HFFc6 (cell line): Measurements from ENCODE around the gene PLXNA3. TPM values are rescaled to one million over a fixed set of nuclear protein-coding genes. Genes with fewer than 3 reads are reported as not detected.
A peak's percentile ranks its signal among the peaks of the same experiment; 100 is the strongest.

Source experiments
- DNase-seq: peaks from one replicate; pipeline ENCODE4 v3.0.0-alpha.2; 2018
- H3K27ac Mint-ChIP-seq: 2 replicates; pipeline ENCODE4 v1.8.0; 2020; ENCODE audit warnings: mild to moderate bottlenecking, mixed read lengths
- H3K27me3 Mint-ChIP-seq: 2 replicates; pipeline ENCODE4 v1.8.0; 2021; ENCODE audit warnings: mild to moderate bottlenecking, moderate library complexity, mixed read lengths; ENCODE audit not compliant: insufficient read depth
- H3K36me3 Mint-ChIP-seq: 2 replicates; pipeline ENCODE4 v1.8.0; 2021; ENCODE audit warnings: low read depth, mixed read lengths
- H3K4me1 Mint-ChIP-seq: 2 replicates; pipeline ENCODE4 v1.8.0; 2020; ENCODE audit warnings: low read depth, mixed read lengths
- H3K4me3 Mint-ChIP-seq: 2 replicates; pipeline ENCODE4 v1.8.0; 2020; ENCODE audit warnings: mild to moderate bottlenecking, moderate library complexity, mixed read lengths
- H3K9me3 Mint-ChIP-seq: 2 replicates; pipeline ENCODE4 v1.8.0; 2020; ENCODE audit warnings: mild to moderate bottlenecking, mixed read lengths
- total RNA-seq, 6 experiments: library from RNA; stranded (reverse); fragmentation: NEBNext Ultra II Directional; extraction: Animal tissue kit (Norgen Biotek cat#: 25700); gene quantifications; 2 replicates in 1 of 6; 3 replicates in 5 of 6; pipeline ENCODE4 v1.2.3, GENCODE V29; 2021
- TF ChIP-seq, protein P1 (sequence below): fragments of 200-600 bp; sonication (generic); IDR thresholded peaks from 2 replicates; pipeline ENCODE4 v1.5.0; 2021; ENCODE audit warnings: antibody characterized with exemption, mild to moderate bottlenecking

PLXNA3 gene
- total RNA-seq, 6 experiments from 2014 or later, result 66.2 to 98.7 (median 79.8) TPM

DNA sequence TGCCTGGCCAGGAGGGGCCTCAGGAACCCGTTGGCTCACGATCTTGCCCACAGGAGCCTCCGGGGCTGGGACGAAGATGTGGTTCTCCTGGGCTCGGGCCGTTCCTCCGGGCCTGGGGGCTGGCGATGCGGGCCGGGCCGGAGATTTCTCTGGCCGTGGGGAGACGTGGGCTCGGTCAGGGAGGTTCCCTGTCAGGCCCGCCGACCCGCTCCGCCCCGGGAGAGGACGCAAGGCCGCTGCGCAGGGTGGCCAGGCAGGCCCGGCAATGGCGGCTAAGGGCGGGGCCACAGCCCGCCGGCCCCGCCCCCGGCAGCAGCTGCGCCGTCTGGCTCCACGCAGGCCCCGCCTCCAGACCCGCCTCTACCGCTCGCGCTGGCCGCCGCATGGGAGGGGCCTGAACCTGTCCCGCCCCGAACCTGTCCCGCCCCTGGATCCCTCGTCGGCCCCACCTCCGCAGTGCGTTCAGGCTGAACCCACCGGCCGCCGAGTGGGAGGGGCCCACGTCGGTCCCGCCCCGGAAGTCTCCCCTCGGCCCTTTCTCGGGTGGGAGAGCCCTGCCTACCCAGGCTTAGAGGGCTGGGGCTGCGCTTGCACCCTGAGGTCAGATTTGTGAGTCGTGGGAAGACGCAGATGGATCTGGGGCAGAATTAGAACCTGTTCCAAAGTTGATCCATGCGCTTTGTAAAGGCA is 58.0 kb downstream of the PLXNA3 start, which contains the start of gene FAM3A:
Gene FAM3A (minus strand): TSS at position 267 of the 690 bp plus-strand sequence. CDS start 460 bp downstream, outside the sequence.
- Mint-ChIP-seq H3K27ac (peak within 1 kb of the TSS; percentile 83), H3K36me3 (peaks cover 12% of the 10 kb centered on the region), H3K27me3 (no peaks in the 10 kb centered on the region), H3K4me1 (peaks cover 18% of the 10 kb centered on the region), H3K4me3 (peak within 1 kb of the TSS; percentile 90), H3K9me3 (no peaks in the 10 kb centered on the region)
- TF ChIP-seq, protein P1, sequence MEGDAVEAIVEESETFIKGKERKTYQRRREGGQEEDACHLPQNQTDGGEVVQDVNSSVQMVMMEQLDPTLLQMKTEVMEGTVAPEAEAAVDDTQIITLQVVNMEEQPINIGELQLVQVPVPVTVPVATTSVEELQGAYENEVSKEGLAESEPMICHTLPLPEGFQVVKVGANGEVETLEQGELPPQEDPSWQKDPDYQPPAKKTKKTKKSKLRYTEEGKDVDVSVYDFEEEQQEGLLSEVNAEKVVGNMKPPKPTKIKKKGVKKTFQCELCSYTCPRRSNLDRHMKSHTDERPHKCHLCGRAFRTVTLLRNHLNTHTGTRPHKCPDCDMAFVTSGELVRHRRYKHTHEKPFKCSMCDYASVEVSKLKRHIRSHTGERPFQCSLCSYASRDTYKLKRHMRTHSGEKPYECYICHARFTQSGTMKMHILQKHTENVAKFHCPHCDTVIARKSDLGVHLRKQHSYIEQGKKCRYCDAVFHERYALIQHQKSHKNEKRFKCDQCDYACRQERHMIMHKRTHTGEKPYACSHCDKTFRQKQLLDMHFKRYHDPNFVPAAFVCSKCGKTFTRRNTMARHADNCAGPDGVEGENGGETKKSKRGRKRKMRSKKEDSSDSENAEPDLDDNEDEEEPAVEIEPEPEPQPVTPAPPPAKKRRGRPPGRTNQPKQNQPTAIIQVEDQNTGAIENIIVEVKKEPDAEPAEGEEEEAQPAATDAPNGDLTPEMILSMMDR, result no peak
- DNase-seq, result peak; percentile 81

DNA sequence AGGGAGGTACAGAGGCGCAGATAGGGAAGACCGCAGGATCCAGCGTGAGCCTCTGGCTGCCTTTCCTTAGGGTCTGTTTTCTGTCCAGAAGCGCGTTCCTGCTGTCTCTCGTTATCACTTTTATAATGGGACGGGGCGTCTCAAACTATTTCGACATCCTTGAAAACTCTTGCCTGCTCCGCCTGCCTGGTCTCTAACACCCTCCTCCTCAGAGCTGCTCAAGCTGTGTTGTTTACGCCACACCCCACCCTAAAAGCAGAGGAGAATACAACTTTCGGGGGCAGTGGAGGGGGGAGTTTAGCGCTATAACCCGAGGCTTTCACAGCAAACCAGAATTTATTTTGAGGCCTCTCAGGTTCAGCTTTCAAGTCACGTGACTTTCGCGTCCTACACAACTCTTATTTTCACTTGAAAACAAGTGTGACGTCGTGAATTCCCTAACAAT is 58.6 kb downstream of the PLXNA3 start:
- Mint-ChIP-seq H3K4me1 (peaks cover 18% of the 10 kb centered on the region), H3K27ac (peak overlapping the region; percentile 83), H3K4me3 (peak overlapping the region; percentile 84), H3K27me3 (no peaks in the 10 kb centered on the region), H3K9me3 (no peaks in the 10 kb centered on the region), H3K36me3 (peaks cover 11% of the 10 kb centered on the region)
- TF ChIP-seq, protein P1, result no peak
- no peak for DNase-seq

DNA sequence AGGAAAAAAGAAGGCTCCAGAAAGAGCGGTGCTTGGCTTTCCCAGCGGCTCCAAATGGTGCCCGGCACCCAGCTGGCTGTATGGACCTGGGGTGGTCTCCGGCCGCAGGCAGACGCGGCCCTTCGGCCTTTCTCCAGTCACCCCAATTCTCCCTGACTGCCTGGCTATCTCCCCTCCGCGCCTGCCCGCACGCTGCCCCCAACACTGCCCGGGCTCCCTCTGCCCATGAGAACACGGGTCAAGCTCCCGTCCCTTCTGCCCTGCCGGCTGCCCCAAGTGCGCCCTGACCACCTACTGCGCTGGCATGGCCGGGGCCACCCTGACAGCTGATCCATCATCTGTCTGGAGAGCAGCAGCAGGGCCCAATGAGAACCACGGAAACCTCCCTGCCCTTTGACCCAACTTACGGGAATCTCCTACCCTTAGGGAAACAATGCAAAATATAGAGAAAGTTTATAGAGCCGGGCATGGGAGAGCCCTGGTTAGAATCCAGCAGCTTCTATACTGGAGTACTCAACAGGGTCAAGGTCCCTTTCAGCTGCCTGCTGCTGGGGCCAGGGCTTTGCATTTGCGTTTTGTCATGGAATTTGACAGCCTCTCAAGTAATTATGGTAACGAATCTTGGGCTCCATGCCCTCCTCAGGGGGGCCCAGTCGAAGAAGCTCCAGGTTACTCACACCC is 59.2 kb downstream of the PLXNA3 start:
- no peaks in the 10 kb centered on the region for H3K9me3 Mint-ChIP-seq
- H3K36me3 Mint-ChIP-seq, result peaks cover 11% of the 10 kb centered on the region
- H3K27me3 Mint-ChIP-seq, result no peaks in the 10 kb centered on the region; the same call in 1 of the 2 replicates
- H3K4me3 Mint-ChIP-seq, result no peak overlapping the region
- TF ChIP-seq, protein P1, result no peak
- no peak for DNase-seq
- H3K27ac Mint-ChIP-seq, result no peak overlapping the region
- H3K4me1 Mint-ChIP-seq, result peaks cover 18% of the 10 kb centered on the region

DNA sequence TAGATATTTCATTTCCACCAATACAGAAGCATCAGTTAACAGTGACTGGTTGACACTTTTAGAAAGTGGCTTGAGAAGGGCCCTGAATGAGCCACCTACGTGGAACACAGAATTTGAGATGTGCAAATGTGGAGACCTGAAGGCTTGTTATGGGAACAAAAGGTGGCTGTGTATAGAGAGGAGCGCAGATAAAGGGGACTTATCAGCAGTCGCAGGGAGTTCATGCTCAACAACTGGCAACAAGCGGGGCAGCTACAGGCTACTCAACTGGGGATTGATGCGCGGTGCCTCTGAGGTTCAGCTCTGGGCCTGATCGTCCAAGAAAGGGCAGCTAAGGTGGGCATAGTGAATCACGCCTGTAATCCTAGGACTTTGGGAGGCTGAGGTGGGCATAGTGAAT is 61.3 kb downstream of the PLXNA3 start:
- Mint-ChIP-seq H3K4me3 (no peak overlapping the region), H3K27me3 (no peaks in the 10 kb centered on the region; the same call in 1 of the 2 replicates), H3K36me3 (peaks cover 5% of the 10 kb centered on the region), H3K4me1 (peaks cover 11% of the 10 kb centered on the region), H3K27ac (no peak overlapping the region), H3K9me3 (no peaks in the 10 kb centered on the region)
- no peak for DNase-seq
- TF ChIP-seq, protein P1, result no peak

DNA sequence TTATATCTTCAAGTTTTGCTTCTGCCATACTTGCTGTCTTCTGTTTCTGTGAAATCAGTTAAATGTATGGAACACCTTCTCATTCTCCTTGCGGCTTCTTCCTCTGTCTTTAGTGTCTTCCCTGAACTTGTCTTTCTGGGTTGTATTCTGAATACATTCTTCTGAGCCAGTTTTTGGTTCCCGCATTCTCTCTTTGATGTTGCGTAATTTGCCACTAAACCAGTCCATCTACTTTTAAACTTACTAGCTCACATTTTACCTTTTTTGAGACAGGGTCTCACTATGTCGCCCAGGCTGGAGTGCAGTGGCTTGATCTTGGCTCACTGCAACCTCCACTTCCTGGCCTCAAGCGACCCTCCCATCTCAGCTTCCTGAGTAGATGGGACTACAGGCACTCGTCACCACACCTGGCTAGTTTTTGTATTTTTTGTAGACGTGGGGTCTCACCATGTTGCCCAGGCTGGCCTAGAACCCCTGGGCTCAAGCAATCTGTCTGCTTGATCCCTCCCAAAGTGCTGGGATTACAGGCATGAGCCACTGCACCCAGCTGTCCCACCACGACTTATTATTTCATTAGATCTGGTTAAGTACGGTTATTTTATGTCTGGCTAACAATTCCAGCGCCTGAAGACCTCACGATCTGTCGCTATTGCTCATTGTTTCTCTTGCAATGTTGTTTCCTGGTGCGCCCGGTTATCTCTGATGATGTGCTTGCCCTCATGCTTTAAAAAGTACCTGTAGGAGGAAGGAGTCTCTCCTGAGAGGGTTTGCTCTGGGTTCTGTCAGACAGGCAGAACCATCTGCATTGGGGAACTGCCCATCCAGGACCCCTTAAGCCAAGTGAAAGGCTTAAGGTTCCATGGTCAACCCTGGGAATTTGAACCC is 67.8 kb downstream of the PLXNA3 start:
- Mint-ChIP-seq H3K27me3 (peaks cover 3% of the 10 kb centered on the region; the same call in 1 of the 2 replicates), H3K4me3 (no peak overlapping the region), H3K27ac (no peak overlapping the region), H3K4me1 (peaks cover 17% of the 10 kb centered on the region), H3K9me3 (no peaks in the 10 kb centered on the region), H3K36me3 (no peaks in the 10 kb centered on the region)
- DNase-seq, result no peak
- TF ChIP-seq, protein P1, result no peak
